HFF-Myc (cell line): ENCODE results near the gene KIFC3.

ENCODE experiments used
- DNase-seq: peaks from one replicate; pipeline ENCODE4 v3.0.0-alpha.2; 2011; ENCODE audit warnings: low read depth; ENCODE audit errors: extremely low read depth
- H3K4me3 ChIP-seq: replicated peaks from 2 replicates; pipeline ENCODE4 v1.5.1; 2011; ENCODE audit warnings: low read depth, mild to moderate bottlenecking, control low read depth, low read length
- TF ChIP-seq, protein P1 (sequence below): IDR thresholded peaks from 2 replicates; pipeline ENCODE4 v1.5.1; 2012; ENCODE audit warnings: mild to moderate bottlenecking, low read depth, low read length, control low read depth; ENCODE audit errors: missing control alignments

KIFC3 gene

DNA sequence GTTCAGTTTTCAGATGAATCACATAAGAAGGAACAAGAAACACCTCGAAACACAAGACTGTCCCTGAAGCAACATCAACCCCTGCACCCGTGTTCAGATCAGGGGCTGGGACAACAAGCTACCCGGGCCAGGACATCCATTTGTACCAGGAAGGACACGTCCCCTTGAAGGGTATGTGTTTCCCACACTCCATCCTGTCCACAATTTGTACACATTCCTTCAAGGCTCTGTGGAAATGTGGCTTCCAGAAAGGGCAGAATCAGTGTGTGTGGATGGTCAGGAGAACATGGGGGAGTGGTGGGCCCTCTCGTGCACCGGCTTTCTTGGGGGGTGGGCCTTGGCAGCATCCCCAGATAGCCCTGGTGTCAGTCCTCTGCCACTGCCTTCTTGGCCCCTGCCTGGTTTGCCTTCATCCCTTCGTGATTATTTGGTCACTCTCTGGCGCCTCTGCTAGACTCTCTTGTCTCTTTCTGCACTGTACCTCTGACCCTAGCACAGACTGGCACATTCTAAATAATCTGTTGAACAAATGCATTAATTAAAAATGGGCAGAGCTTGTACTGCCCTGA lies 10.3 kb downstream of the KIFC3 start:
- DNase-seq, result no peak
- TF ChIP-seq, protein P1, sequence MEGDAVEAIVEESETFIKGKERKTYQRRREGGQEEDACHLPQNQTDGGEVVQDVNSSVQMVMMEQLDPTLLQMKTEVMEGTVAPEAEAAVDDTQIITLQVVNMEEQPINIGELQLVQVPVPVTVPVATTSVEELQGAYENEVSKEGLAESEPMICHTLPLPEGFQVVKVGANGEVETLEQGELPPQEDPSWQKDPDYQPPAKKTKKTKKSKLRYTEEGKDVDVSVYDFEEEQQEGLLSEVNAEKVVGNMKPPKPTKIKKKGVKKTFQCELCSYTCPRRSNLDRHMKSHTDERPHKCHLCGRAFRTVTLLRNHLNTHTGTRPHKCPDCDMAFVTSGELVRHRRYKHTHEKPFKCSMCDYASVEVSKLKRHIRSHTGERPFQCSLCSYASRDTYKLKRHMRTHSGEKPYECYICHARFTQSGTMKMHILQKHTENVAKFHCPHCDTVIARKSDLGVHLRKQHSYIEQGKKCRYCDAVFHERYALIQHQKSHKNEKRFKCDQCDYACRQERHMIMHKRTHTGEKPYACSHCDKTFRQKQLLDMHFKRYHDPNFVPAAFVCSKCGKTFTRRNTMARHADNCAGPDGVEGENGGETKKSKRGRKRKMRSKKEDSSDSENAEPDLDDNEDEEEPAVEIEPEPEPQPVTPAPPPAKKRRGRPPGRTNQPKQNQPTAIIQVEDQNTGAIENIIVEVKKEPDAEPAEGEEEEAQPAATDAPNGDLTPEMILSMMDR, result no peak
- H3K4me3 ChIP-seq, result no peak overlapping the region

DNA sequence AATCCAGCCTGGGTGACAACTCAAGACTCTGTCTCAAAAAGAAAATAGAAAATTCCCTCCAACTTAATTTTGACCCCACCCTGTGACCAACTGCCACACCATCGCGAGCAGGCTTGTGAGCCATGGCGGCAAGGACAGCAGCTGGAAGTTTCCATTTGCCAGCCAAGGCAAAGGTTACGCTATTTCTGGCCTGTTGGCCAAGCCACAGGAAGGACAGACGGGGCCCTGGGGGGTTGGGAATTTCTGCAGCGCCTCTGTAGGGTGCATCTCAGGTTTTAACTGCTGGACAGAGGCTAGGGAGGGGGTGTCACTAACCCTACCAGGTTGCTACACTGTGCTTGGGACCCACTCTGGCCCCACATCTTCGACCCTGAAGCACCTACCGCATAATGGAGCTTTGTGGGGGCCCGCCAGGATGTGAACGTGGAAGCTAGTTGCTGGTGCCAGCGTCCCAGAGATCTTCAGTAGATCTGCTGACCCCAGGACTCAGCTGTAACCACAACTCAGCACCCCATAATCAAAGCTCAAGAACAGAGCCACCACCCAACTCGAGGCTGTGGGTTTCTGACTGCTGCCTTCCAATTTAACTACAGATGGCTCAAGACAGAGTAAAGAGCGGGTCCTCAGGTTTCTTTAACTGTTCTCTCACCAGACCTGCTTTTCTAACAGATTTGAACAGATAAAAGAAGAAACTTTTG lies 10.9 kb downstream of the KIFC3 start:
- TF ChIP-seq, protein P1, result no peak
- DNase-seq, result no peak
- no peak overlapping the region for H3K4me3 ChIP-seq

- no peak overlapping the region for H3K4me3 ChIP-seq
- TF ChIP-seq, protein P1, result no peak
- no peak for DNase-seq
Measured at GRCh38 chr16:57788951-57789350, 13.3 kb downstream of the KIFC3 start.

- H3K4me3 ChIP-seq, result no peak overlapping the region
- no peak for DNase-seq
- TF ChIP-seq, protein P1, result no peak
Measured at GRCh38 chr16:57788252-57788841, 13.9 kb downstream of the KIFC3 start.

- DNase-seq, result no peak
- TF ChIP-seq, protein P1, result no peak
- no peak overlapping the region for H3K4me3 ChIP-seq
Measured at GRCh38 chr16:57787519-57787905, 14.8 kb downstream of the KIFC3 start.

- H3K4me3 ChIP-seq, result no peak overlapping the region
- DNase-seq, result no peak
- TF ChIP-seq, protein P1, result no peak
Measured at GRCh38 chr16:57786632-57787518, 15.4 kb downstream of the KIFC3 start.
